ENCODE results near the gene RAMACL.
"Not testable (repeated sequence)": the region's sequence is repeated elsewhere in the genome, so short reads cannot be mapped to it uniquely, and the experiment has no call there.

Gene RAMACL

GRCh38 chr6:166595061-166595780, 8.7 kb upstream of the RAMACL start:
- DNase-seq, result no peak

GRCh38 chr6:166592821-166593220, 6.3 kb upstream of the RAMACL start:
- no peak for DNase-seq

DNA sequence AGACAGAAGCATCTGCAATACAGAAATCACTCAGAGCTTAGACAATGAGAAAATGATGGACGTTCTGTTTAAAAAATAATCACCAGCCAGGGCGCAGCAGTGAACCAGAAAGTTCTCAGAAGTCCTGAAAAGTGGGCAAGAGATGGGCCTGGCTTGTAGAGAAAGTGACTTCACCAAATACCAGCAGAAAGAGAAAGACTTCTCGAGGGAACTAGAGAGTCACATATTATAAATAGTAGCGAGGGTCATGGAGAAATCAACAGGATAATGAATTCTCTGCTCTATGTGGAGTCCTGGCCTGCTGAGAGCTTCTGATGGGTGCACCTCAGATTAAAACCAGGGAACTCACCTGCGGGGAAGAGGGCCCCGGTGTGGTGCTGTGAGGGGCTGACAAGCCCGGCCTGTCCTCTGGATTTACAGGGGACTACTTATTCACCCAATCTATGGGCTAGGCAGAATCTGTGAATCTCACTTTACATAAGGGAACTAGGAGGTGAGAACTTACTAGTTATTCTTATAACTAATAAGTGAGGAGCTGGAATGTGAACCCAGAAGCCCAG, 5.6 kb upstream of the RAMACL start:
- DNase-seq, result no peak

GRCh38 chr6:166591026-166591425, 4.5 kb upstream of the RAMACL start:
- DNase-seq, result no peak

- DNase-seq, result no peak
Measured at GRCh38 chr6:166589786-166590574, 3.5 kb upstream of the RAMACL start.

GRCh38 chr6:166589337-166589731, 2.9 kb upstream of the RAMACL start:
- DNase-seq, result no peak

GRCh38 chr6:166588691-166589336, 2.3 kb upstream of the RAMACL start:
- no peak for DNase-seq

DNA sequence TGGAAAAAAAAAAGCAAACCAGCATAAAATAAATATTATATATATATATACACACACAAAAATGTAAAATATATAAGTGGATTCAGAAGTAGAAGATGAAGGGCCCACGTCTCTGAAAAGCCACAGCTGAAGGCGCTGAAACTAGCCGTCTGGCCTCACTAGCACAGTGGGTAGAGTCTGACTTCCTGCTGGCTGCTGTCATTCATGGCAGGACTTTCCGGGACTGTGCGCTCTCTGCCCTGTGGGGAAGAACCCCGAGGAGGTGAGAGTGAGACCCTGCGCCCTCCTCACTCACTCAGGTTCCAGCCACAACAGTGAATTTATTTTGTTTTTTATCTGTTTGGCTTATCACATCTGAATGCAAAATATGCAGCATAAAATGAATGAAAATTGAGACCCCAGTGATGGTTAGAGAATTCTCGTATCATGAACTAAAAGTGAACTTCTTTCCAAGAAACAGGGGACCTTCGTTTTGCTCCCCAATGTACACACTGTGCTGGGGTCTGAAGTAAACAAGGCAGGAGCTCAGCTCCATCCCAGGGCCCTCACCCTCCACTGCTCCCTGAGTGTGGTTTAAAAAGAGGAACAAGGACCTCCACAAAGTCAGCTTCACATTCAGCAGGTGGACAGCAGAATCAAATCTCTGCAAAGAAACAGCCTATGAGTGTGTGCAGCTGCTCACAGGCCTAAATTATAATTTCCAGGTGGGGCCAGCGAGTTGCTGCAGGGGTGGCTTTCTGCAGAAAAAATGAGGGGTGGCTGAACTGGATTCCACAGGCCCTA, 1.3 kb upstream of the RAMACL start:
- DNase-seq, result no peak

- no peak for DNase-seq
Measured at GRCh38 chr6:166584853-166585429, 1.5 kb downstream of the RAMACL start.

DNA sequence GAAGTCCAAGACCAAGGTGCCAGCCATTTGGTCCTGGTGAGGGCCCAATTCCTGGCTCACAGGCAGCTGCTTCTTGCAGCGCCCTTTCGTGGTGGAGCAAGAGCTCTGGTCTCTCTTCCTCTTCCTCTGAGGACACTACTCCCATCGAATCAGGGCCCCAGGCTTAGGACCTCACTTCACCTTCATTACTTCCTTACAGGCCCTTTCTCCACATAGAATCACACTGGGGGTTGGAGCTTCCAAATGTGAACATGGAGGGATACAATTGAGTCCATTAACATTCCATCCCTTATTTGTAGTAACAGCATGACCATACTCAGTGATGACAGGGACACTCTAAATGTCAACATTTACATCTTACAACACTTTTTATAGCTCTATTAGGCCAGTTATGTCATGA, 2.3 kb downstream of the RAMACL start:
- no peak for DNase-seq

DNA sequence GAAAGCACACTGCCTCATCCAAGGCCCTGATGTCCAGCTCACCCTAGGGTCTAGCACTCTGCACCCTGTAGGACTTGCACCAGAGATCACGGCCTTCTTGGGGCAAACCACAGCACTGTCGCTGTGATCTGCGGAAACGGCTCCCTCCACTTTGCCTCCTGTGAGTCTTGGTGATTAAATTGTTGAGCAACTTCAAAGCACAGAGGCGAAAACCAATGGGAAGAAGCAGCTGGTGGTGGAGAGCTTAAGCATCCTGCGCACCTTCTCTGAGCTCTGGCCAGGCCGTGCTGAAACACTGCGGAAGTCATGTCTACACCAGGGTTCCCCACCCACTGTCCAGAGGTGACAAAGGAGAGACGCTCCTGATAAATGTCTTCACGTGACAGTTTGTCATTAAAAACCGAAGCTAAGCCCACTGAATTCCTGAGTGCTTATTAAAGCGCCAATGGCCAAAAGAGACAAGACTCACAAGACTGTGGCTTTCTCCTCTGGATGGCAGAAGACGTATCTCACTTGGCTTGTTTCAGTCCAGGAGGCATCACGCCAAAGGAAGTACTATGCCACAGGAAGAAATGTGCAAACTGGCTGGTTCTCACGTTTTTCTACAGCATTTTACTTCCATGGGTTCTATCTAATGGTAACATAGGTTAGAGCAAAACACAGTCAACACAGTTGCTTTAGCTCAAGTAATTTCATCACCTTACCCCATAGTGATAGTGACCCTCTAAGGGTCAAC, 3.1 kb downstream of the RAMACL start:
- no peak for DNase-seq

- DNase-seq, result no peak
Measured at GRCh38 chr6:166582258-166582657, 4.2 kb downstream of the RAMACL start.

DNA sequence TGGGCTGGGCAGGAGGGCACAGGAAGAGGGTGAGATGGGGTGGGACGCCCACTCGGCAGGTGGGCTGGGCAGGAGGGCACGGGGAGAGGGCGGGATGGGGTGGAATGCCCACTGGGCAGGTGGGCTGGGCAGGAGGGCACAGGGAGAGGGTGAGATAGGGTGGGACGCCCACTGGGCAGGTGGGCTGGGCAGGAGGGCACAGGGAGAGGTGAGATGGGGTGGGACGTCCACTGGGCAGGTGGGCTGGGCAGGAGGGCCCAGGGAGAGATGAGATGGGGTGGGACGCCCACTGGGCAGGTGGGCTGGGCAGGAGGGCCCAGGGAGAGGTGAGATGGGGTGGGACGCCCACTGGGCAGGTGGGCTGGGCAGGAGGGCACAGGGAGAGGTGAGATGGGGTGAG, 4.7 kb downstream of the RAMACL start:
- DNase-seq, result not testable (repeated sequence)

DNA sequence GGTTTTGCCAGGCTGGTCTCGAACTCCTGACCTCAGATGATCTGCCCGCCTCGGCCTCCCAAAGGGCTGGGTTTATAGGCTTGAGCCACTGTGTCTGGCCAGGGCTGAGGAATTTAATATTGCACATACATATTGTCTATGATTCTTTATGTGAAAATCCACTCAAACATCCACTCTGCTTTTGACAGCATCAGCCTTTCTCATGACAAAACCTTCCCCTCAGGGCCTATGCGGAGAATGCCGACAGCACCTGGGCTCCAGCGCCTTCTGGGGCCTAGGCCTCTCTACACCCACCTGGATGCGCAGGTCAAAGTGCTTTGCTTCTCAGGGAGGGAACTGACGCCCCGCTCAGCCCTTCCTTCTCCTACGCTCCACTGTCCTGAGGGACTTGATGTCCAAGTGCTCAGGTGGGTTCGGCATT, 5.4 kb downstream of the RAMACL start:
- no peak for DNase-seq

DNA sequence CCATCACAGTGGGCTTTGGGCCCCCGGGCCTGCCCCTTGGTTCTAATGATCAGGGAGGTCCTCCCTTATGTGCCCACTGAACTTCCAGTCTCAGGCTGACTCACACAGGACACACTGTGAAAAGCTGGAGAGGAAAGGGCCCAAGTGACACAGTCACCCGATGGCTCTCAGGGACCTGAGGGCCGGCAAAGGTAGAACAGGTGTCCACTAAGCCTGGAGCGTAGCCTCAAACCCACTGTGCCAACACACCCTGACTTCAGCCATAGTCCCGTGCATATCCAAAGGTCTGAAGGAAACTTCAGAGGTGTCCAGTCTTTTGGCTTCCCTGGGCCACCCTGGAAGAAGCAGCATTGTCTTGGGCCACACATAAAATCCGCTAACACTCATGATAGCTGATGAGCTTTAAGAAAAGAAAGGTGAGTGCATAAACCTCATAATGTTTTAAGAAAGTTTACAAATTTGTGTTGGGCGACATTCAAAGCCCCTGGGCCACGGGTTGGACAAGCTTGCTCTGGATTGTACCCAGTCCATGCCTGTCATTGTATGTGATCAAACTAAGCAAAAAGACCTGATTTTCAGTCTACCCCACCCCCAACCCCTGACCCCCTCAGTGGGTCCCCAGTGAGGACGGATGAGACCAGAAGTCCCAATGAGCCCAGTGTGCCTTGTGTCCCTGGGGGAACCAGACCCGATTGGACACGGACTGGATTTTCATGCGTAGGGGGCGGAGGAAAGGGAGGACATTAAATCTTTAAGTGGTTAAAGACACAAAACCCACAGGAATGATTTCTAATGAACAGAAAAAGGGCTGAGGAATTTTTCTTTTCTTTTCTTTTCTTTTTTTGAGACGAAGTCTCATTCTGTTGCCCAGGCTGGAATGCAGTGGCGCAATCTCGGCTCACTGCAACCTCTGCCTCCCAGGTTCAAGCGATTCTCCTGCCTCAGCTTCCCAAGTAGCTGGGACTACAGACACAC, 6.1 kb downstream of the RAMACL start:
- no peak for DNase-seq

GRCh38 chr6:166579237-166579850, 7.1 kb downstream of the RAMACL start:
- no peak for DNase-seq

- DNase-seq, result no peak
Measured at GRCh38 chr6:166578536-166579236, 7.8 kb downstream of the RAMACL start.

GRCh38 chr6:166575205-166575604, 11.3 kb downstream of the RAMACL start:
- no peak for DNase-seq

DNA sequence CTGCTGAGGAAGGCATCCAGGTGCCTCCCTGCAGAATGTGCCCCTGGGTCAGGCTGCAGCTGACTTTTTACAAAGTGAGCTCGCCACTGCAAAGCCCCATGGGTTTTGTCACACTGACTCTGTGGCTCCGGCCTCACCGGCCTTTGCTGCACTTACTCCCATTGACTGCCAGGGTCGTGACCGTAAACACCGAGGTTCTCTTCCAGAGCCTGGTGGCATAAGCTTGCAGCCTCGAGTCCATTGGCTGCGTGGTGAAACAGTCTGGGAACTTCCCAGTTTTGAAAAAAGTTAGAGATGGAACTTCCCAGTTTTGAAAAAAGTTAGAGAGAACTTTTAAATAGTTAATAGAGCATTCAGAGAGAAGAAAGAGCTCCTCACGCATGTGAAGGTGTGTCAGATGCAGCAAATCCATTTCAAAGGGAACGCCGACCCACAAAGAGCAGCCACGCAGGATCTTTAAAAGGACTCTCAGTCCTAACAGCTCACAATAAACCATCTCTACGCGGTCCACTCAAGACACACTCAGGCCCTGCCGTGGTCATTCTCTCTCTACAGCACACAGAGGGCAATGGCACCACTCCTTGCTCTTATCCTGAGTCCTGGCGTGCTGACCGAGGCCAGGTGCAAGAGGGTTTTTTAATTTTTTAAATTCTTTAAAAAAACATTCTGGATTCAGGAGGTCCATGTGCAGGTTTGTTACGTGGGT, 12.8 kb downstream of the RAMACL start:
- DNase-seq, result no peak

All from CD4-positive, alpha-beta T cell treated with Interleukin-6 for 4 hours (primary cell).